ENCODE results near the gene MR1. TPM values are rescaled to one million over a fixed set of nuclear protein-coding genes. Genes with fewer than 3 reads are reported as not detected.

The MR1 gene
- total RNA-seq, 4 donors from 2014 or later = 11.9 to 39.3 (median 15.2) TPM

GRCh38 chr1:181100934-181101333, 67.2 kb downstream of the MR1 start:
- TF ChIP-seq CTCF (IDR thresholded peaks at IDR 0.05; ENCODE audit: low read depth) = no peak

GRCh38 chr1:181101581-181102226, 67.9 kb downstream of the MR1 start:
- no peak for TF ChIP-seq CTCF (IDR thresholded peaks at IDR 0.05; ENCODE audit: low read depth)

GRCh38 chr1:181102841-181103240, 69.1 kb downstream of the MR1 start:
- TF ChIP-seq CTCF (IDR thresholded peaks at IDR 0.05; ENCODE audit: low read depth) = no peak

GRCh38 chr1:181103399-181103798, 69.6 kb downstream of the MR1 start:
- no peak for TF ChIP-seq CTCF (IDR thresholded peaks at IDR 0.05; ENCODE audit: low read depth)

- no peak for TF ChIP-seq CTCF (IDR thresholded peaks at IDR 0.05; ENCODE audit: low read depth)
Measured at GRCh38 chr1:181104042-181104789, 70.4 kb downstream of the MR1 start.

- TF ChIP-seq CTCF (IDR thresholded peaks at IDR 0.05; ENCODE audit: low read depth) = no peak
Measured at GRCh38 chr1:181104790-181105133, 71.0 kb downstream of the MR1 start.

- TF ChIP-seq CTCF (IDR thresholded peaks at IDR 0.05; ENCODE audit: low read depth) = no peak
Measured at GRCh38 chr1:181105134-181106021, 71.6 kb downstream of the MR1 start.

All from subcutaneous adipose tissue (tissue), 4 donors.